Spleen (tissue), 11 donors: ENCODE results near the gene TBXAS1. TPM values are rescaled to one million over a fixed set of nuclear protein-coding genes. Genes with fewer than 3 reads are reported as not detected.
A peak's percentile ranks its signal among the peaks of the same experiment; 100 is the strongest.

Experiments used
- DNase-seq: peaks from one replicate; pipeline ENCODE4 v3.0.0-alpha.2; 2020
- H3K27ac ChIP-seq, 8 donors: fragments of 200-600 bp; sonication (generic) in 7 of 8; 1 replicate in 4 of 8; 2 replicates in 4 of 8; pipeline versions ENCODE4 v1.5.0 to v1.8.0; 2016 to 2021; ENCODE audit warnings: inconsistent platforms in 4 of 8, mild to moderate bottlenecking in 4 of 8, moderate library complexity in 1 of 8
- H3K27me3 ChIP-seq, 7 donors: fragments of 200-600 bp; sonication (generic) in 6 of 7; replicated peaks in 1 of 7; 1 replicate in 4 of 7; 2 replicates in 3 of 7; pipeline versions ENCODE4 v1.5.0 to v1.8.0; 2016 to 2021; ENCODE audit warnings: inconsistent platforms in 3 of 7, mild to moderate bottlenecking in 1 of 7
- H3K36me3 ChIP-seq, 6 donors: fragments of 200-600 bp; sonication (generic) in 5 of 6; 1 replicate in 4 of 6; 2 replicates in 2 of 6; pipeline versions ENCODE4 v1.5.0 to v1.8.0; 2016 to 2021; ENCODE audit warnings: inconsistent platforms in 2 of 6
- H3K4me1 ChIP-seq, 6 donors: fragments of 200-600 bp; sonication (generic) in 5 of 6; 1 replicate in 3 of 6; 2 replicates in 3 of 6; pipeline versions ENCODE4 v1.5.0 to v1.8.0; 2016 to 2021; ENCODE audit warnings: inconsistent platforms in 3 of 6
- H3K4me3 ChIP-seq, 8 donors: fragments of 200-600 bp; sonication (generic) in 7 of 8; 1 replicate in 4 of 8; 2 replicates in 4 of 8; pipeline versions ENCODE4 v1.5.0 to v1.8.0; 2016 to 2021; ENCODE audit warnings: inconsistent platforms in 4 of 8, mild to moderate bottlenecking in 4 of 8, moderate library complexity in 2 of 8
- H3K9me3 ChIP-seq, 8 donors: fragments of 200-600 bp; sonication (generic) in 7 of 8; 1 replicate in 4 of 8; 2 replicates in 4 of 8; pipeline versions ENCODE4 v1.5.0 to v1.8.0; 2016 to 2021; ENCODE audit warnings: inconsistent platforms in 4 of 8
- POLR2A ChIP-seq, 3 donors: fragments of 450-650 bp; IDR thresholded peaks; one replicate each; pipeline ENCODE4 v1.5.1; 2017; ENCODE audit warnings: antibody characterized with exemption in 3 of 3, mild to moderate bottlenecking in 1 of 3
- POLR2AphosphoS5 ChIP-seq, 3 donors: sonication (generic); formaldehyde crosslinking; IDR thresholded peaks; one replicate each; pipeline ENCODE4 v1.5.1; 2017; ENCODE audit warnings: antibody characterized with exemption in 3 of 3
- WGBS, 5 donors: extraction: QIAGEN DNeasy Blood & Tissue Kit in 3 of 5; methylation state at CpG; one replicate each; pipeline versions ENCODE4 v1.1.5 to v1.1.7; 2013 to 2018; 5-methylcytosine and 5-hydroxymethylcytosine counted together
- intact Hi-C: fragments of 100-400 bp; cut with DNase I; formaldehyde crosslinking; loops from one replicate; pipeline ENCODE4 v1.15.0; 2023; ENCODE audit warnings: low total_unique reads
- polyA plus RNA-seq, 3 donors: library from polyadenylated mRNA; stranded (reverse); fragments of 200-250 nt; gene quantifications; one replicate each; pipeline ENCODE4 v1.2.1, GENCODE V29; 2013
- total RNA-seq, 7 donors: library from RNA; depleted of rRNA in 3 of 7; stranded (reverse); fragments of >200 nt in 3 of 7; fragmentation: NEBNext Ultra II Directional in 4 of 7; extraction: Animal tissue kit (Norgen Biotek cat#: 25700) in 4 of 7; gene quantifications; one replicate each; pipeline versions ENCODE4 v1.1.0 to v1.2.1, GENCODE V29; 2016 to 2021
- TF ChIP-seq, protein P1 (sequence below), 11 experiments: fragments of 200-600 bp in 7 of 11; fragments of 450-650 bp in 4 of 11; sonication (generic) in 4 of 11; IDR thresholded peaks in 8 of 11; conservative IDR thresholded peaks in 3 of 11; 1 replicate in 7 of 11; 2 replicates in 4 of 11; pipeline versions ENCODE4 v1.4.0 to v1.8.0; 2016 to 2021; ENCODE audit warnings: antibody characterized with exemption in 11 of 11, inconsistent platforms in 4 of 11, mild to moderate bottlenecking in 1 of 11
- donor health status: healthy with polysubstance abuse.
- donor health status: DM: no; HTN: no; CAD: no; lungs with moderate emphysema.
- donor health status: DM: no; HTN: no; CAD: no.
- donor health status: Bipolar disorder and iron deficiency.
- donor health status: healthy.
- donor health status: DM: no; HTN: no; CAD: no.
- donor health status: DM: yes; HTN: yes; CAD: no.

Gene TBXAS1
- total and polyA plus RNA-seq, 10 donors, result 19.8 to 287 (median 147) TPM

DNA sequence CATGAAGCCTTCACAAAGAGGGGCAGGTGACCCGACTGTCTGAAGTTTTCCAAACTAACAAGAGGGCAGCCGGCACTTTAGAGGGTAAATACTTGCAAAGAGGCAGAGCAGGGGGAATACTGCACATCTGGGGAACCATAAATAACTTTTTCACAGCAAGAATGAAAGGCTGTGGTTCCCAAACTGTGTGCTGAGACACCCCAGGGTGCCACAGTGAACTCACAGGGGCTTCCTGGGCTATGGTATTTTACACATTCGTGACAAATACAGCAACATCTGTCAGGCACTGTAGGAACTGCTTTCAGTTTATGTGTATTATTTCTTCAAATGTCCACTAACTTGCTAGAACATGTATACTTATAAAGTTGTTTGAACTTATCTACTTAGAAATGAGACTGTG lies 67.2 kb downstream of the TBXAS1 start:
- no peak overlapping the region for H3K27ac ChIP-seq
- DNase-seq, result no peak
- TF ChIP-seq POLR2AphosphoS5 (IDR thresholded peaks at IDR 0.05) (no peak), POLR2A (IDR thresholded peaks at IDR 0.05) (no peak)
- TF ChIP-seq, protein P1, sequence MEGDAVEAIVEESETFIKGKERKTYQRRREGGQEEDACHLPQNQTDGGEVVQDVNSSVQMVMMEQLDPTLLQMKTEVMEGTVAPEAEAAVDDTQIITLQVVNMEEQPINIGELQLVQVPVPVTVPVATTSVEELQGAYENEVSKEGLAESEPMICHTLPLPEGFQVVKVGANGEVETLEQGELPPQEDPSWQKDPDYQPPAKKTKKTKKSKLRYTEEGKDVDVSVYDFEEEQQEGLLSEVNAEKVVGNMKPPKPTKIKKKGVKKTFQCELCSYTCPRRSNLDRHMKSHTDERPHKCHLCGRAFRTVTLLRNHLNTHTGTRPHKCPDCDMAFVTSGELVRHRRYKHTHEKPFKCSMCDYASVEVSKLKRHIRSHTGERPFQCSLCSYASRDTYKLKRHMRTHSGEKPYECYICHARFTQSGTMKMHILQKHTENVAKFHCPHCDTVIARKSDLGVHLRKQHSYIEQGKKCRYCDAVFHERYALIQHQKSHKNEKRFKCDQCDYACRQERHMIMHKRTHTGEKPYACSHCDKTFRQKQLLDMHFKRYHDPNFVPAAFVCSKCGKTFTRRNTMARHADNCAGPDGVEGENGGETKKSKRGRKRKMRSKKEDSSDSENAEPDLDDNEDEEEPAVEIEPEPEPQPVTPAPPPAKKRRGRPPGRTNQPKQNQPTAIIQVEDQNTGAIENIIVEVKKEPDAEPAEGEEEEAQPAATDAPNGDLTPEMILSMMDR (IDR thresholded peaks at IDR 0.05 in 8 of 11, conservative IDR thresholded peaks at IDR 0.05 in 3 of 11), result no peak
- 87 to 94% (median 92%) methylated on average over 3 of the region's 3 CpGs for WGBS, 5 donors
- peaks cover 3 to 68% (median 20%) of the 10 kb centered on the region in 6 donors for H3K4me1 ChIP-seq
- no peaks in the 10 kb centered on the region for H3K27me3 ChIP-seq
- H3K9me3 ChIP-seq, result no peaks in the 10 kb centered on the region
- H3K4me3 ChIP-seq, result no peak overlapping the region
- H3K36me3 ChIP-seq, result peaks cover 0 to 39% (median 0%) of the 10 kb centered on the region in 6 donors
- intact Hi-C loops, result no loop called here

DNA sequence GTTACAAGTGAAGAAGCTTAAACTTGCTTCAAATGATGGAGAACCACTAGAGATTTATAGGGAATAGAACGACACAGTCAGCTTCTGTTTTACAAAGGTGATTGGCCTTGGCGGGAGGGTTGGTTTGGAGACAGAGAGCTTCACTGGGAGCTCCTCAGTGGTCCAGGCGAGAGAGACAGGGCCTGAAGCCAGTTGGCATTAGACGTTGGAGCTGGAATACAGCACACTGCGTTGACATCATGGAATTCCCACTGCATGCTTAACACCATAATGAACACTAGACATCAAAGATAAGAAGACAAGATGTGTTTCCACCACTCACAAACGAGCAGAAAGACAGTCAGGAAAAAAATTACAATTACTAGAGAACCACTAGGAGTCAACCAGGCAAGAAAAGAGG lies 67.8 kb downstream of the TBXAS1 start:
- intact Hi-C loops, result no loop called here
- Histone ChIP-seq H3K4me1 (peaks cover 3 to 73% (median 23%) of the 10 kb centered on the region in 6 donors), H3K36me3 (peaks cover 0 to 35% (median 0%) of the 10 kb centered on the region in 6 donors), H3K9me3 (no peaks in the 10 kb centered on the region), H3K27me3 (no peaks in the 10 kb centered on the region), H3K27ac (peak overlapping the region in 1 of 8 donors; percentile 80), H3K4me3 (no peak overlapping the region)
- TF ChIP-seq POLR2A (IDR thresholded peaks at IDR 0.05) (no peak), POLR2AphosphoS5 (IDR thresholded peaks at IDR 0.05) (no peak)
- TF ChIP-seq, protein P1 (IDR thresholded peaks at IDR 0.05 in 8 of 11, conservative IDR thresholded peaks at IDR 0.05 in 3 of 11), result no peak
- DNase-seq, result no peak
- WGBS, 5 donors, result 69 to 91% (median 87%) methylated on average over 6 of the region's 6 CpGs

DNA sequence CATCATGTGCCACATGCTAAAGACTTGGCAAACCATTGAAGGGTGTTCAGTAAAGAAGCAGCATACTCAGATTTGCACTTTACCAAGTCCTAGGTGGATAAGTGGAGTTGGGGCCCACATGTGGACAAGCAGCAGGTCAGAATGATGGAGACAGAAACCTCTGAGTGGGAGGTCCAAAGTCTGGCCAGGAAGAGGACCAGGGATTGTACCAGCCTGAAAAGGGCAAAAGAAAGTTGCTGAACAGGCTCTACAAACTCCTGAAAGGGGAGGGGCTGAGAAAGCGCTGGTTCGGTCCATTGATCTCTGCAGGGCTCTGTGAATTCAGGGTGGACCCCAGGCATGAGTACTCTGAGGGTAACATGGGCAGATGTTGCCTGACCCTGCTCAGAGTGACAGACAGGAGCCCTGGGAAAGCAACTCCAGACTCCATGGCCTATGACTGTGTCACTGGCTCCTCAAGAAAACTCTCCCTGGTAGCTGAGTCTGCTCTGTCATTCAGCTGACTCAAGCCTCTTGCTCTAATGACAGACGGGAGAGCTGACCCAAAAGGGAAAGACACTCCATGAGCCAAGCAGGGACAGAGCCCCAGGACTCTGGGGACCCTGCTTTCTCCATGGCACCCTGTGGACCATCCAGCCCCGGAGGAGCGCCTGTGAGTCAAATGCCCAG lies 68.5 kb downstream of the TBXAS1 start:
- WGBS, 5 donors, result 89 to 97% (median 92%) methylated on average over 5 of the region's 5 CpGs
- peaks cover 0 to 4% (median 1%) of the 10 kb centered on the region in 8 donors for H3K9me3 ChIP-seq
- H3K4me1 ChIP-seq, result peaks cover 3 to 80% (median 25%) of the 10 kb centered on the region in 6 donors
- no peak for TF ChIP-seq POLR2AphosphoS5 (IDR thresholded peaks at IDR 0.05)
- TF ChIP-seq, protein P1 (IDR thresholded peaks at IDR 0.05 in 8 of 11, conservative IDR thresholded peaks at IDR 0.05 in 3 of 11), result no peak
- no peak overlapping the region for H3K4me3 ChIP-seq
- H3K27me3 ChIP-seq, result no peaks in the 10 kb centered on the region
- DNase-seq, result no peak
- intact Hi-C loops, result no loop called here
- peak overlapping the region in 3 of 8 donors; percentile 72 to 81 (median 80) for H3K27ac ChIP-seq
- H3K36me3 ChIP-seq, result peaks cover 0 to 32% (median 0%) of the 10 kb centered on the region in 6 donors

DNA sequence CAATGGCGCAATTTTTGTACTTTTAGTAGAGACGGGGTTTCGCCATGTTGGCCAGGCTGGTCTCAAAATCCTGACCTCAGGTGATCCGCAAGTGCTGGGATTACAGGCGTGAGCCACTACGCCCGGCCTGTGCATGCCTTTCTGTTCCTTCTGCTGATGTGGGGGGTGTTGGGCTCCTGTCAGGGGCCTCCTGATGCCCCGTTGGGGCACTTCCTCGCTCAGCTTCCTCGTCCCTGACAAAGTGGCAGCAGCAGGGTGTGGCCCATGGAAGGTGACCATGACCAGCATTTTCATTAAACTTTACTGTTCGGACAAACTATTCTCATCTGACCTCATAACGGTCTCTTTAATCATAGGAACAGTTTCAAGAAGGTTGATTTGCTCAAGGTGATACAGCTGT lies 69.4 kb downstream of the TBXAS1 start:
- peaks cover 3 to 79% (median 25%) of the 10 kb centered on the region in 6 donors for H3K4me1 ChIP-seq
- TF ChIP-seq POLR2A (IDR thresholded peaks at IDR 0.05) (no peak), POLR2AphosphoS5 (IDR thresholded peaks at IDR 0.05) (no peak)
- TF ChIP-seq, protein P1 (IDR thresholded peaks at IDR 0.05 in 8 of 11, conservative IDR thresholded peaks at IDR 0.05 in 3 of 11), result no peak
- intact Hi-C loops, result no loop called here
- H3K4me3 ChIP-seq, result no peak overlapping the region
- no peak for DNase-seq
- H3K9me3 ChIP-seq, result peaks cover 0 to 14% (median 9%) of the 10 kb centered on the region in 8 donors
- peaks cover 0 to 29% (median 0%) of the 10 kb centered on the region in 6 donors for H3K36me3 ChIP-seq
- H3K27me3 ChIP-seq, result no peaks in the 10 kb centered on the region
- H3K27ac ChIP-seq, result peak overlapping the region in 3 of 8 donors; percentile 72 to 81 (median 80)
- WGBS, 5 donors, result 57 to 75% (median 68%) methylated on average over 12 of the region's 12 CpGs
